Measurements from ENCODE around the gene GJA9.
A peak's percentile ranks its signal among the peaks of the same experiment; 100 is the strongest.

- TF ChIP-seq CTCF (conservative IDR thresholded peaks at IDR 0.05 in 1 of 2, IDR thresholded peaks at IDR 0.05 in 1 of 2; ENCODE audit: low read depth in 1 of 2, low read length in 2 of 2) (peak in 1 of 2 donors; percentile 4), EZH2 (IDR thresholded peaks at IDR 0.05; ENCODE audit: low read length, missing control alignments) (no peak)
Measured at GRCh38 chr1:38873027-38873969, 8.1 kb downstream of the GJA9 start, which contains the start of gene MYCBP.

Data from fibroblast of lung (primary cell).